Osteoblast (primary cell): ENCODE measurements around the gene HIPK3. TPM values are rescaled to one million over a fixed set of nuclear protein-coding genes. Genes with fewer than 3 reads are reported as not detected.

Experiments
- DNase-seq: peaks from one replicate; pipeline ENCODE4 v3.0.0; 2011; ENCODE audit warnings: low spot score, mixed read lengths; ENCODE audit not compliant: insufficient read length; ENCODE audit errors: missing footprints
- H2AFZ ChIP-seq: 2 replicates; pipeline ENCODE4 v1.6.0; 2011; ENCODE audit warnings: mild to moderate bottlenecking, low read length
- H3K27ac ChIP-seq: 2 replicates; pipeline ENCODE4 v1.5.1; 2011; ENCODE audit warnings: mild to moderate bottlenecking, low read depth, low read length, moderate library complexity
- H3K27me3 ChIP-seq: 2 replicates; pipeline ENCODE4 v1.6.0; 2012; ENCODE audit warnings: mild to moderate bottlenecking, control low read depth, inconsistent platforms, low read length, moderate library complexity; ENCODE audit not compliant: insufficient read depth
- H3K36me3 ChIP-seq: 2 replicates; pipeline ENCODE4 v1.5.1; 2011; ENCODE audit warnings: mild to moderate bottlenecking, low read length, control low read depth, moderate library complexity; ENCODE audit not compliant: insufficient read depth
- H3K4me1 ChIP-seq: 2 replicates; pipeline ENCODE4 v1.5.1; 2011; ENCODE audit warnings: mild to moderate bottlenecking, low read length, control low read depth, moderate library complexity; ENCODE audit not compliant: insufficient read depth
- H3K4me2 ChIP-seq: 2 replicates; pipeline ENCODE4 v1.6.0; 2011; ENCODE audit warnings: mild to moderate bottlenecking, low read length; ENCODE audit not compliant: insufficient read depth
- H3K4me3 ChIP-seq: fragments of 200-600 bp; sonication (generic); 3 replicates; pipeline ENCODE4 v1.5.1; 2012; ENCODE audit warnings: mild to moderate bottlenecking, low read length, inconsistent platforms; ENCODE audit not compliant: insufficient read depth
- H3K79me2 ChIP-seq: 2 replicates; pipeline ENCODE4 v1.6.0; 2012; ENCODE audit warnings: mild to moderate bottlenecking, low read length, control low read depth, inconsistent platforms; ENCODE audit not compliant: insufficient read depth
- H3K9me3 ChIP-seq: 2 replicates; pipeline ENCODE4 v1.5.1; 2011; ENCODE audit warnings: low read depth, low read length, control low read depth
- H4K20me1 ChIP-seq: 2 replicates; pipeline ENCODE4 v1.6.0; 2012; ENCODE audit warnings: mild to moderate bottlenecking, low read length, control low read depth; ENCODE audit not compliant: insufficient read depth
- total RNA-seq: library from RNA; depleted of rRNA; stranded (reverse); fragments of >200 nt; gene quantifications from 2 replicates; pipeline ENCODE4 v1.2.3, GENCODE V29; 2012
- TF ChIP-seq, protein P1 (sequence below): IDR thresholded peaks from 2 replicates; pipeline ENCODE4 v1.5.1; 2011; ENCODE audit warnings: mild to moderate bottlenecking, low read depth, low read length, moderate library complexity; ENCODE audit errors: extremely low read depth

The HIPK3 gene
- total RNA-seq, 1 donor, result 195 TPM

DNA sequence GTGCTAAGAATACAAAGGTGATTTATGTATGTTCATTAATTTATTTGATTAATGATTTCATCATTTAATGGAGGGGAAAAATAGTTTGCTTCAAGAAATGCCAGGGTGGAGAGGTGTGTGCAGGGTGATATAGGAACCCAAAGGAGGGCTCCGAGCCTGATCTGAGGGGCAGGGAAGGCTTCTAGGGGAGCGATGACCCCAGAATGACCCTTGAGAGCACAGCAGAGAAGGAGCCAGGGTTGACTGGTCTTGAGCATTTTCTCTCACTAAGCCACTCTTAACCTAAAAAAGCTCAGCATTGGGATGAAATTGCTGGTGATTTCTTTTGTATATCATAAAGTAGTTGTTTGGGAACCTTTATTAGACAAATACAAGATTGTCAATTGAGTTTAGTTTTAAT, 35.1 kb downstream of the HIPK3 start:
- Histone ChIP-seq H3K79me2 (peaks cover 99% of the 10 kb centered on the region), H3K4me3 (no peak overlapping the region), H4K20me1 (peaks cover 46% of the 10 kb centered on the region), H2AFZ (no peak overlapping the region), H3K27me3 (no peaks in the 10 kb centered on the region), H3K4me2 (no peak overlapping the region), H3K9me3 (no peaks in the 10 kb centered on the region), H3K4me1 (peaks cover 9% of the 10 kb centered on the region), H3K27ac (no peak overlapping the region), H3K36me3 (peaks cover 2% of the 10 kb centered on the region)
- TF ChIP-seq, protein P1, sequence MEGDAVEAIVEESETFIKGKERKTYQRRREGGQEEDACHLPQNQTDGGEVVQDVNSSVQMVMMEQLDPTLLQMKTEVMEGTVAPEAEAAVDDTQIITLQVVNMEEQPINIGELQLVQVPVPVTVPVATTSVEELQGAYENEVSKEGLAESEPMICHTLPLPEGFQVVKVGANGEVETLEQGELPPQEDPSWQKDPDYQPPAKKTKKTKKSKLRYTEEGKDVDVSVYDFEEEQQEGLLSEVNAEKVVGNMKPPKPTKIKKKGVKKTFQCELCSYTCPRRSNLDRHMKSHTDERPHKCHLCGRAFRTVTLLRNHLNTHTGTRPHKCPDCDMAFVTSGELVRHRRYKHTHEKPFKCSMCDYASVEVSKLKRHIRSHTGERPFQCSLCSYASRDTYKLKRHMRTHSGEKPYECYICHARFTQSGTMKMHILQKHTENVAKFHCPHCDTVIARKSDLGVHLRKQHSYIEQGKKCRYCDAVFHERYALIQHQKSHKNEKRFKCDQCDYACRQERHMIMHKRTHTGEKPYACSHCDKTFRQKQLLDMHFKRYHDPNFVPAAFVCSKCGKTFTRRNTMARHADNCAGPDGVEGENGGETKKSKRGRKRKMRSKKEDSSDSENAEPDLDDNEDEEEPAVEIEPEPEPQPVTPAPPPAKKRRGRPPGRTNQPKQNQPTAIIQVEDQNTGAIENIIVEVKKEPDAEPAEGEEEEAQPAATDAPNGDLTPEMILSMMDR, result no peak
- no peak for DNase-seq

DNA sequence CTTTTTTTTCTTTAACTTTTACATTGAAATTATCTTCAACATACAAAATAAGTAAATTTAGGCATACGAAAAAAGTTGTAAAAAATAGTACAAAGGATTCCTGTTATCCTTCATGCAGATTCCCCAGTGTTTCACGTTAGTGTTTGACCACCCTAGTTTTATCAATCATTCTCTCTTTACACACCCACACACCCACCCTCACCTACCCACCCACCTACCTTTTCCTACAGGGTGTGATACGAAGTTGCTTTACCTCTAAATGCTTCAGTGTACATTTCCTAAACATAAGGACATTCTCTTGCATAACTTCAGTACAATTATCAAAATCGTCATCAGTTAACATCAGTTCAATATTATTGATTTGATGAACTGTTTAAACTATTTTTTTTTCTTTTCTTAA, 37.0 kb downstream of the HIPK3 start:
- peaks cover 98% of the 10 kb centered on the region for H3K79me2 ChIP-seq
- H2AFZ ChIP-seq, result no peak overlapping the region
- no peak overlapping the region for H3K4me3 ChIP-seq
- peaks cover 44% of the 10 kb centered on the region for H4K20me1 ChIP-seq
- no peak overlapping the region for H3K4me2 ChIP-seq
- H3K36me3 ChIP-seq, result no peaks in the 10 kb centered on the region
- no peaks in the 10 kb centered on the region for H3K27me3 ChIP-seq
- no peak for DNase-seq
- TF ChIP-seq, protein P1, result no peak
- H3K27ac ChIP-seq, result no peak overlapping the region
- peaks cover 9% of the 10 kb centered on the region for H3K4me1 ChIP-seq
- H3K9me3 ChIP-seq, result no peaks in the 10 kb centered on the region

DNA sequence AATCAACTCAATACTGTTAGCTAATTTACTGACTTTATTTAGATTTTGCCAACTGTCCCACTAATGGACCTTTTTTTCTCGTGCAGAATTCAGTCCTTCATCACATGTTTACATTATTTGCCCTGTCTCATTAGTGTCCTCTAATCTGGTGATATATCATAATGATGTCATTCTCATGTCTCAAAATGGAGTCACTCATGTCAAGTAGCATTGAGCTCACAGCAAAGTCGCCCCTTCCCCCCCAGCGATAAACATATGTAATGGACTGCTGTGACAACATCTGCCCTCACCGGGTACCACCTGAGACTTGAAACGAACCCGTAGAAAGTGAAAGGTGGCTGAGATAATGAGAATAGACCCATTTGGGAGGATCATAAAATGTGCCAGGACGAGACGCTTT, 37.6 kb downstream of the HIPK3 start:
- H3K79me2 ChIP-seq, result peaks cover 98% of the 10 kb centered on the region
- no peaks in the 10 kb centered on the region for H3K9me3 ChIP-seq
- no peak overlapping the region for H3K4me2 ChIP-seq
- H3K27me3 ChIP-seq, result no peaks in the 10 kb centered on the region
- no peak overlapping the region for H2AFZ ChIP-seq
- H3K4me3 ChIP-seq, result no peak overlapping the region
- H3K27ac ChIP-seq, result no peak overlapping the region
- H4K20me1 ChIP-seq, result peaks cover 41% of the 10 kb centered on the region
- TF ChIP-seq, protein P1, result no peak
- no peaks in the 10 kb centered on the region for H3K36me3 ChIP-seq
- no peak for DNase-seq
- H3K4me1 ChIP-seq, result peaks cover 9% of the 10 kb centered on the region

DNA sequence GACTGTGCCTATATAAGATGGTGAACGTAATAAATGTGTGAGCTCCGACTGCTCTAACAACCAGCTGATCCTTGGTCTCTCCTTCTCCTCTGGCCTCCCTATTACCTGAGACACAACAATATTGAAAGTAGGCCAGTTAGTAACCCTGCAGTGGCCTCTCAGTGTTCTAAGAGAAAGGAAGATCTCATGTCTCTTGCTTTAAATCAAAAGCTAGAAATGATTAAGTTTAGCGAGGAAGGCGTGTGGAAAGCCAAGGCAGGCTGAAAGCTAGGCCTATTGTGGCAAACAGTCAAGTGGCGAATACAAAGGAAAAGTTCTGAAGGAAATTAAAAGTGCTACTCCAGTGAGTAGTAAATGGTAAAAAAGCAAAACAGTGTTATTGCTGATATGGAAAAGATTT, 39.5 kb downstream of the HIPK3 start:
- no peak overlapping the region for H3K27ac ChIP-seq
- no peak overlapping the region for H3K4me2 ChIP-seq
- no peaks in the 10 kb centered on the region for H3K36me3 ChIP-seq
- no peak overlapping the region for H3K4me3 ChIP-seq
- H4K20me1 ChIP-seq, result peaks cover 34% of the 10 kb centered on the region
- H3K79me2 ChIP-seq, result peaks cover 98% of the 10 kb centered on the region
- H2AFZ ChIP-seq, result no peak overlapping the region
- H3K27me3 ChIP-seq, result no peaks in the 10 kb centered on the region
- H3K9me3 ChIP-seq, result no peaks in the 10 kb centered on the region
- TF ChIP-seq, protein P1, result no peak
- H3K4me1 ChIP-seq, result no peaks in the 10 kb centered on the region
- DNase-seq, result no peak
